GM23338 (cell line): ENCODE measurements around the gene CASP6.

Source experiments
- CTCF ChIP-seq, 2 experiments: fragments of 200-600 bp in 1 of 2; sonication (generic) in 1 of 2; conservative IDR thresholded peaks; 2 replicates each; pipeline versions ENCODE4 v1.5.1 to v1.6.1; 2016 to 2017; ENCODE audit warnings: antibody characterized with exemption in 2 of 2, low read depth in 2 of 2, mild to moderate bottlenecking in 2 of 2, moderate library complexity in 1 of 2
- EZH2phosphoT487 ChIP-seq: fragments of 200-600 bp; sonication (generic); IDR thresholded peaks from one replicate; pipeline ENCODE4 v1.8.1; 2018; ENCODE audit warnings: antibody characterized with exemption; ENCODE audit not compliant: unreplicated experiment
- POLR2AphosphoS5 ChIP-seq: IDR thresholded peaks from 2 replicates; pipeline ENCODE4 v1.6.1; 2016; ENCODE audit warnings: antibody characterized with exemption, low read depth

GRCh38 chr4:109730619-109731545, 27.6 kb upstream of the CASP6 start:
- TF ChIP-seq CTCF (conservative IDR thresholded peaks at IDR 0.05; ENCODE audit: low read depth in 2 of 2) (no peak), POLR2AphosphoS5 (no peak), EZH2phosphoT487 (no peak)
